H1 (cell line): ENCODE data around the gene GRAMD4. TPM values are rescaled to one million over a fixed set of nuclear protein-coding genes. Genes with fewer than 3 reads are reported as not detected.

ENCODE experiments used
- CTCF ChIA-PET: fragments of 300-600 bp; sonication (Branson Sonifier 250); formaldehyde crosslinking; loops from one replicate; lab custom pipeline; 2021; ENCODE audit not compliant: partially characterized antibody; lab: Charles Lee
- POLR2A ChIA-PET: fragments of 300-600 bp; sonication (Branson Sonifier 250); formaldehyde crosslinking; loops from one replicate; lab custom pipeline; 2021; ENCODE audit warnings: inconsistent platforms; ENCODE audit not compliant: partially characterized antibody; lab: Charles Lee
- DNase-seq, 2 experiments: peaks; one replicate each; pipeline versions ENCODE4 v3.0.0 to v3.0.0-alpha.2; 2010 to 2022; ENCODE audit warnings: low spot score in 2 of 2, low read depth in 1 of 2, mixed read lengths in 1 of 2
- FAIRE-seq: peaks from 2 replicates; lab custom pipeline; 2011; peaks lifted over from hg19 to GRCh38; lab: Jason Lieb, UNC
- H2AFZ ChIP-seq: 2 replicates; pipeline ENCODE4 v1.8.1; 2012; ENCODE audit warnings: low read length, inconsistent platforms
- H2AK5ac ChIP-seq: 2 replicates; pipeline ENCODE4 v1.6.1; 2013; ENCODE audit warnings: low read depth, low read length
- H2BK120ac ChIP-seq: replicated peaks from 2 replicates; pipeline ENCODE3; 2013; ENCODE audit warnings: low read depth, low read length, inconsistent platforms
- H2BK12ac ChIP-seq: 2 replicates; pipeline ENCODE4 v1.6.1; 2013; ENCODE audit warnings: low read depth, low read length
- H2BK15ac ChIP-seq: 2 replicates; pipeline ENCODE4 v1.6.1; 2013; ENCODE audit warnings: low read length
- H2BK20ac ChIP-seq: 2 replicates; pipeline ENCODE4 v1.6.1; 2013; ENCODE audit warnings: low read length
- H2BK5ac ChIP-seq: 2 replicates; pipeline ENCODE4 v1.6.1; 2013; ENCODE audit warnings: low read depth, low read length
- H3K14ac ChIP-seq: 2 replicates; pipeline ENCODE4 v1.6.1; 2013; ENCODE audit warnings: inconsistent platforms; ENCODE audit not compliant: insufficient read length
- H3K18ac ChIP-seq: 2 replicates; pipeline ENCODE4 v1.6.1; 2013; ENCODE audit warnings: low read length; ENCODE audit errors: extremely low read depth
- H3K23ac ChIP-seq: 2 replicates; pipeline ENCODE4 v1.6.1; 2013; ENCODE audit warnings: inconsistent platforms; ENCODE audit not compliant: insufficient read length
- H3K23me2 ChIP-seq: 2 replicates; pipeline ENCODE4 v1.6.1; 2013; ENCODE audit warnings: low read depth, low read length
- H3K27ac ChIP-seq: 2 replicates; pipeline ENCODE4 v1.6.1; 2011; ENCODE audit warnings: low read depth, low read length, inconsistent platforms
- H3K27me3 ChIP-seq, 4 experiments: replicated peaks in 1 of 4; 1 replicate in 1 of 4; 2 replicates in 3 of 4; pipeline versions ENCODE4 v1.6.1 to v1.8.1; 2011 to 2013; ENCODE audit warnings: low read length in 3 of 4, mild to moderate bottlenecking in 3 of 4, inconsistent platforms in 2 of 4, mixed read lengths in 2 of 4, moderate library complexity in 1 of 4; ENCODE audit not compliant: control insufficient read depth in 3 of 4, insufficient read depth in 3 of 4; ENCODE audit errors: extremely low read depth in 1 of 4
- H3K36me3 ChIP-seq, 4 experiments: 2 replicates each; pipeline versions ENCODE4 v1.6.1 to v1.8.1; 2011 to 2013; ENCODE audit warnings: mild to moderate bottlenecking in 4 of 4, low read length in 3 of 4, moderate library complexity in 2 of 4, control low read depth in 1 of 4, inconsistent platforms in 1 of 4; ENCODE audit not compliant: insufficient read depth in 4 of 4, control insufficient read depth in 2 of 4
- H3K4ac ChIP-seq: replicated peaks from 2 replicates; pipeline ENCODE3; 2013; ENCODE audit warnings: low read length, low read depth, mixed read lengths, inconsistent platforms; ENCODE audit not compliant: insufficient read length
- H3K4me1 ChIP-seq, 4 experiments: replicated peaks in 1 of 4; 1 replicate in 1 of 4; 2 replicates in 3 of 4; pipeline versions ENCODE4 v1.6.1 to v1.8.1; 2011 to 2013; ENCODE audit warnings: low read length in 3 of 4, inconsistent platforms in 2 of 4, mixed read lengths in 1 of 4; ENCODE audit not compliant: insufficient read depth in 4 of 4, control insufficient read depth in 3 of 4
- H3K4me2 ChIP-seq, 2 experiments: 2 replicates each; pipeline versions ENCODE4 v1.6.1 to v1.8.1; 2011 to 2013; ENCODE audit warnings: low read depth in 2 of 2, low read length in 2 of 2, control low read depth in 1 of 2, inconsistent platforms in 1 of 2, mild to moderate bottlenecking in 1 of 2; ENCODE audit not compliant: insufficient read depth in 1 of 2
- H3K4me3 ChIP-seq, 4 experiments: fragments of 200-600, 300-600 bp in 1 of 4; sonication (generic), shearing (Covaris generic), sonication (Bioruptor Twin) in 1 of 4; 2 replicates each; pipeline versions ENCODE4 v1.5.1 to v1.8.1; 2011 to 2016; ENCODE audit warnings: low read length in 4 of 4, low read depth in 3 of 4, control low read depth in 2 of 4, inconsistent platforms in 2 of 4, mild to moderate bottlenecking in 2 of 4, mixed read lengths in 1 of 4, moderate library complexity in 1 of 4; ENCODE audit not compliant: insufficient read depth in 2 of 4; ENCODE audit errors: extremely low read depth in 1 of 4
- H3K56ac ChIP-seq: replicated peaks from 2 replicates; pipeline ENCODE3; 2013; ENCODE audit warnings: low read depth, mild to moderate bottlenecking, mixed read lengths, low read length, inconsistent platforms; ENCODE audit not compliant: insufficient read length
- H3K79me1 ChIP-seq: 2 replicates; pipeline ENCODE4 v1.6.1; 2013; ENCODE audit warnings: low read depth, low read length, control low read depth
- H3K79me2 ChIP-seq, 2 experiments: 2 replicates each; pipeline versions ENCODE4 v1.6.1 to v1.8.1; 2012 to 2013; ENCODE audit warnings: low read length in 2 of 2, mild to moderate bottlenecking in 2 of 2, inconsistent platforms in 1 of 2; ENCODE audit not compliant: insufficient read depth in 2 of 2, control insufficient read depth in 1 of 2
- H3K9ac ChIP-seq, 4 experiments: replicated peaks in 1 of 4; 1 replicate in 1 of 4; 2 replicates in 3 of 4; pipeline versions ENCODE4 v1.6.1 to v1.8.1; 2011 to 2013; ENCODE audit warnings: low read depth in 3 of 4, low read length in 3 of 4, control low read depth in 2 of 4, mild to moderate bottlenecking in 2 of 4, moderate library complexity in 2 of 4, inconsistent platforms in 1 of 4; ENCODE audit errors: extremely low read depth in 1 of 4
- H3K9me3 ChIP-seq, 2 experiments: 2 replicates each; pipeline versions ENCODE4 v1.6.1 to v1.8.1; 2012 to 2013; ENCODE audit warnings: mild to moderate bottlenecking in 2 of 2, moderate library complexity in 2 of 2, control low read depth in 1 of 2, inconsistent platforms in 1 of 2, low read depth in 1 of 2, low read length in 1 of 2, mixed read lengths in 1 of 2; ENCODE audit not compliant: insufficient read depth in 2 of 2
- H4K20me1 ChIP-seq, 2 experiments: replicated peaks in 1 of 2; 2 replicates each; pipeline versions ENCODE3 to v1.8.1; 2011 to 2013; ENCODE audit warnings: inconsistent platforms in 2 of 2, low read length in 2 of 2, mild to moderate bottlenecking in 1 of 2; ENCODE audit not compliant: insufficient read depth in 2 of 2, control insufficient read depth in 1 of 2
- H4K5ac ChIP-seq: 2 replicates; pipeline ENCODE4 v1.6.1; 2013; ENCODE audit warnings: low read length, low read depth, mixed read lengths, inconsistent platforms; ENCODE audit not compliant: insufficient read length
- H4K8ac ChIP-seq: 2 replicates; pipeline ENCODE4 v1.8.0; 2013; ENCODE audit warnings: mild to moderate bottlenecking, moderate library complexity, low read length, inconsistent platforms; ENCODE audit not compliant: insufficient read depth; ENCODE audit errors: extremely low read depth
- H4K91ac ChIP-seq: replicated peaks from 2 replicates; pipeline ENCODE3; 2013; ENCODE audit warnings: low read length, mixed read lengths, inconsistent platforms; ENCODE audit not compliant: insufficient read length
- CBX5 ChIP-seq: fragments of 300-800, 300-1000 bp; sonication (generic); IDR thresholded peaks from 2 replicates; pipeline ENCODE4 v1.7.1; 2016; ENCODE audit warnings: antibody characterized with exemption, low read length, low read depth
- CREB1 ChIP-seq: IDR thresholded peaks from 2 replicates; pipeline ENCODE4 v1.6.1; 2012; ENCODE audit warnings: inconsistent platforms
- JUND ChIP-seq: IDR thresholded peaks from 2 replicates; pipeline ENCODE4 v1.6.1; 2011; ENCODE audit warnings: mild to moderate bottlenecking, improper control_type of control experiment, low read length
- SRF ChIP-seq: IDR thresholded peaks from 2 replicates; pipeline ENCODE4 v1.6.1; 2011; ENCODE audit warnings: mild to moderate bottlenecking, low read depth, low read length, moderate library complexity
- SUZ12 ChIP-seq: fragments of 200-600 bp; sonication (generic); IDR thresholded peaks from 2 replicates; pipeline ENCODE4 v1.6.1; 2012; ENCODE audit warnings: mild to moderate bottlenecking, inconsistent platforms, low read length, moderate library complexity, mixed read lengths
- TAF7 ChIP-seq: optimal IDR thresholded peaks from 2 replicates; pipeline ENCODE3; 2011; ENCODE audit warnings: low read depth, mild to moderate bottlenecking, inconsistent platforms, low read length, moderate library complexity, borderline replicate concordance
- TCF12 ChIP-seq: IDR thresholded peaks from 2 replicates; pipeline ENCODE4 v1.6.1; 2011; ENCODE audit warnings: low read depth, mild to moderate bottlenecking, low read length
- WGBS, 2 experiments: shearing (Covaris generic) in 1 of 2; methylation state at CpG; one replicate each; pipeline versions ENCODE4 v1.1.6 to v1.1.7; 2013 to 2015; ENCODE audit warnings: low lambda C conversion rate in 2 of 2, mixed read lengths in 2 of 2, inconsistent platforms in 1 of 2, low coverage in 1 of 2, missing lambda C conversion rate in 1 of 2; ENCODE audit not compliant: insufficient replicate concordance in 2 of 2, insufficient coverage in 1 of 2, insufficient read length in 1 of 2; ENCODE audit errors: extremely low coverage in 1 of 2, missing lambda C conversion rate in 1 of 2; 5-methylcytosine and 5-hydroxymethylcytosine counted together
- polyA plus RNA-seq, 7 experiments: library from polyadenylated mRNA; depleted of rRNA in 3 of 7; stranded (reverse) in 5 of 7; unstranded in 2 of 7; fragments of >200 nt in 5 of 7; fragments of 200-250 nt in 2 of 7; gene quantifications; 1 replicate in 5 of 7; 2 replicates in 1 of 7; 4 replicates in 1 of 7; pipeline versions ENCODE4 v1.2.1 to v1.2.3, GENCODE V29; 2011 to 2013; ENCODE audit warnings: missing spikeins in 2 of 7, mixed read lengths in 2 of 7
- total RNA-seq: library from RNA; stranded (reverse); fragmentation: NEBNext Ultra II Directional; extraction: Animal tissue kit (Norgen Biotek cat#: 25700); gene quantifications from 2 replicates; pipeline ENCODE4 v1.2.1, GENCODE V29; 2021
- TF ChIP-seq, protein P1 (sequence below): IDR thresholded peaks from 2 replicates; pipeline ENCODE4 v1.6.1; 2012; ENCODE audit warnings: low read length, inconsistent platforms

GRAMD4 gene
- total and polyA plus RNA-seq, 2 of the 8 experiments (the other 6 are each of a cell fraction or from before 2014, with no cell fraction given) = 7.9 to 25.6 TPM

- Histone ChIP-seq H3K4me1 (peaks cover 0 to 18% (median 8%) of the 10 kb centered on the region in 4 experiments; a peak in 5 of 7 replicates), H3K9ac (no peak overlapping the region), H3K4me3 (no peak overlapping the region), H2BK5ac (0 out of 2 replicates have a peak overlapping the region, but pooled peaks have one; percentile 35), H3K36me3 (no peaks in the 10 kb centered on the region), H2BK15ac (no peak overlapping the region), H2BK12ac (no peak overlapping the region), H3K79me1 (peaks cover 2% of the 10 kb centered on the region; the same call in 1 of the 2 replicates), H3K14ac (no peak overlapping the region), H3K4ac (no peak overlapping the region), H3K4me2 (no peak overlapping the region), H3K56ac (no peak overlapping the region), H3K27ac (no peak overlapping the region), H4K8ac (no peak overlapping the region), H4K20me1 (peaks cover 0 to 5% of the 10 kb centered on the region in 2 experiments), H3K23ac (no peak overlapping the region), H3K23me2 (0 out of 2 replicates have a peak, but pooled peaks cover 1% of the 10 kb centered on the region), H3K9me3 (no peaks in the 10 kb centered on the region), H3K79me2 (no peaks in the 10 kb centered on the region), H3K18ac (no peak overlapping the region), H2AK5ac (no peak overlapping the region), H3K27me3 (no peaks in the 10 kb centered on the region), H4K5ac (no peak overlapping the region)
- DNase-seq (no peak), FAIRE-seq (no peak)
- WGBS, 2 experiments = 95% methylated on average over 18 of the region's 19 CpGs; no CpG with 5 or more reads in 1 of the 2 experiments
- POLR2A ChIA-PET = no interaction called here
- TF ChIP-seq TAF7 = no peak
- TF ChIP-seq CREB1 = no peak
- TF ChIP-seq, protein P1, sequence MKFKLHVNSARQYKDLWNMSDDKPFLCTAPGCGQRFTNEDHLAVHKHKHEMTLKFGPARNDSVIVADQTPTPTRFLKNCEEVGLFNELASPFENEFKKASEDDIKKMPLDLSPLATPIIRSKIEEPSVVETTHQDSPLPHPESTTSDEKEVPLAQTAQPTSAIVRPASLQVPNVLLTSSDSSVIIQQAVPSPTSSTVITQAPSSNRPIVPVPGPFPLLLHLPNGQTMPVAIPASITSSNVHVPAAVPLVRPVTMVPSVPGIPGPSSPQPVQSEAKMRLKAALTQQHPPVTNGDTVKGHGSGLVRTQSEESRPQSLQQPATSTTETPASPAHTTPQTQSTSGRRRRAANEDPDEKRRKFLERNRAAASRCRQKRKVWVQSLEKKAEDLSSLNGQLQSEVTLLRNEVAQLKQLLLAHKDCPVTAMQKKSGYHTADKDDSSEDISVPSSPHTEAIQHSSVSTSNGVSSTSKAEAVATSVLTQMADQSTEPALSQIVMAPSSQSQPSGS = no peak
- no peak for TF ChIP-seq SUZ12
- no peak for TF ChIP-seq TCF12
- no peak for TF ChIP-seq SRF
- TF ChIP-seq JUND = no peak
- TF ChIP-seq CBX5 = no peak
- TF ChIP-seq, all 59 proteins: peak for 0
- no peak overlapping the region for H2BK20ac ChIP-seq
- CTCF ChIA-PET = interaction anchor here (2.2 kb wide), 1 partner anchor 30 kb away, joined by 6 read pairs; no protein-coding TSS in a partner anchor
- H4K91ac ChIP-seq = no peak overlapping the region
- H2BK120ac ChIP-seq = no peak overlapping the region
- no peak overlapping the region for H2AFZ ChIP-seq
Observed at GRCh38 chr22:46593211-46593681, 26.9 kb upstream of the GRAMD4 start.
